Measurements from ENCODE around the gene CES4A. TPM values are rescaled to one million over a fixed set of nuclear protein-coding genes. Genes with fewer than 3 reads are reported as not detected.

Gene CES4A
- total RNA-seq, result 1 to 10 TPM; 4.8 to 9.6 (median 6.4) TPM

DNA sequence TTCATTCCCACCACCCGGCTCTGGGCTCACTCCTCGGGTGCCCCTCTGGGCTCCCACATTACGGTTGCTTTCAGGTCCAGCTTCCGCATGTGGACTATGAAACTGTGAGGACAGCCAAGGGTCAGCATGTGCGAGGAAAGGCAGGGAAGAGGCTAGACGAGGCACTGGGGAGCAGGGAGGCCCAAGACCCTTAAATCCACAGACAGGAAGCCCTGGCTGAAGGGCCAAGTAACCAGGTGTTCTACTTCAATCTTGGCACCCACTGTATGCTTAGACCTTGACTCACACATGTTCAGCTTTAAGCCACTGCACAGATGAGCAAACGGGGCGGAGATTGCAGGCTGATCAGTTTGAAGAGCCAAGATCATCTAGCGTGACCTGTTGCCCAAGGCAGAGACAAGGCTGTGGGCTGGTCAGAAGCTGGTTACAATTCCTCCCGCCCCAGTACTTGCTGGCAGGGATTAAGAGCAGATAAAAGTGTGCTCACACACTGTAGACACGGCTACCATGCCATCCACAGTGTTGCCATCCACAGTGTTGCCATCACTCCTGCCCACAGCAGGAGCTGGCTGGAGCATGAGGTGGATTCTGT lies at the start of gene CES4A:
CES4A (plus strand) TSS at position 393 of the 592 bp plus-strand sequence; CDS start at position 577, 184 bp downstream.
- peak within 1 kb of the TSS in 1 of 4 donors; percentile 39 for H3K27ac ChIP-seq

DNA sequence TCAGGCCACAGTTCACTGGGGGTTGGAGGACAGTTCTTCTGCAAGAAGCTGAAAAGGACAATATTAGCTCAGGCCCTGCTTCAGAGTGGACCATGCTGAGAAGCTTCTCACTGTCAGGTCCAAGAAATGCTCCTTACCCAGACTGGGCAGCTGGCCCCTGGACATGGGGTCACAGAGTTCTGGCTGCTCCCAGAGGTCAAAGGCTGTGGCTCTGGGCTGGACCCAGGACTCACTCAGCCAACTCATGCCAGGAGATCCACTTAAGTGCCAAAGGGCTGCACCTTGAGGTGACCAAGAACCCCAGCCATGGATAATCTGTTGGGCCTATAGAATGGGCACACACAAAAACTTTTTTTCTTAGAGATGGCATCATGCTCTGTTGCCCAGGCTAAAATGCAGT lies 49.0 kb upstream of the CES4A start:
- TF ChIP-seq POLR2A (IDR thresholded peaks at IDR 0.05), result no peak
- TF ChIP-seq, protein P1, sequence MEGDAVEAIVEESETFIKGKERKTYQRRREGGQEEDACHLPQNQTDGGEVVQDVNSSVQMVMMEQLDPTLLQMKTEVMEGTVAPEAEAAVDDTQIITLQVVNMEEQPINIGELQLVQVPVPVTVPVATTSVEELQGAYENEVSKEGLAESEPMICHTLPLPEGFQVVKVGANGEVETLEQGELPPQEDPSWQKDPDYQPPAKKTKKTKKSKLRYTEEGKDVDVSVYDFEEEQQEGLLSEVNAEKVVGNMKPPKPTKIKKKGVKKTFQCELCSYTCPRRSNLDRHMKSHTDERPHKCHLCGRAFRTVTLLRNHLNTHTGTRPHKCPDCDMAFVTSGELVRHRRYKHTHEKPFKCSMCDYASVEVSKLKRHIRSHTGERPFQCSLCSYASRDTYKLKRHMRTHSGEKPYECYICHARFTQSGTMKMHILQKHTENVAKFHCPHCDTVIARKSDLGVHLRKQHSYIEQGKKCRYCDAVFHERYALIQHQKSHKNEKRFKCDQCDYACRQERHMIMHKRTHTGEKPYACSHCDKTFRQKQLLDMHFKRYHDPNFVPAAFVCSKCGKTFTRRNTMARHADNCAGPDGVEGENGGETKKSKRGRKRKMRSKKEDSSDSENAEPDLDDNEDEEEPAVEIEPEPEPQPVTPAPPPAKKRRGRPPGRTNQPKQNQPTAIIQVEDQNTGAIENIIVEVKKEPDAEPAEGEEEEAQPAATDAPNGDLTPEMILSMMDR (IDR thresholded peaks at IDR 0.05), result no peak
- H3K4me3 ChIP-seq, result no peak overlapping the region
- H3K27me3 ChIP-seq, result no peaks in the 10 kb centered on the region
- peaks cover 39 to 75% (median 64%) of the 10 kb centered on the region in 3 donors for H3K36me3 ChIP-seq
- peaks cover 21 to 42% (median 23%) of the 10 kb centered on the region in 3 donors for H3K4me1 ChIP-seq
- H3K27ac ChIP-seq, result no peak overlapping the region
- intact Hi-C loops (cut with DNase I), result no loop called here
- no peaks in the 10 kb centered on the region for H3K9me3 ChIP-seq
- DNase-seq, result no peak

More for the DNA sequence above, at the start of gene CES4A:
- TF ChIP-seq, protein P1 (IDR thresholded peaks at IDR 0.05), result no peak
- no peak for TF ChIP-seq POLR2A (IDR thresholded peaks at IDR 0.05)
- Histone ChIP-seq H3K36me3 (no peaks in the 10 kb centered on the region), H3K27me3 (no peaks in the 10 kb centered on the region), H3K9me3 (no peaks in the 10 kb centered on the region), H3K4me3 (no peak within 1 kb of the TSS), H3K4me1 (peaks cover 4 to 16% (median 4%) of the 10 kb centered on the region in 3 donors)
- WGBS, 2 donors, result 29 to 61% methylated on average over 7 to 11 of the region's 11 CpGs
- no peak for DNase-seq
- intact Hi-C loops (cut with DNase I), result no loop called here

DNA sequence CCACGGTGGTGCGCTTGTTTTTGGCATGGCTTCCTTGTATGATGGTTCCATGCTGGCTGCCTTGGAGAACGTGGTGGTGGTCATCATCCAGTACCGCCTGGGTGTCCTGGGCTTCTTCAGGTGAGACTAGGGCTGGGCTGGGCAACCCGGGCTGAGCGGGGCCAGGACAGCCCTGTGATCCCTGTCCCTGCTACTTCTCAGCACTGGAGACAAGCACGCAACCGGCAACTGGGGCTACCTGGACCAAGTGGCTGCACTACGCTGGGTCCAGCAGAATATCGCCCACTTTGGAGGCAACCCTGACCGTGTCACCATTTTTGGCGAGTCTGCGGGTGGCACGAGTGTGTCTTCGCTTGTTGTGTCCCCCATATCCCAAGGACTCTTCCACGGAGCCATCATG lies 48.2 kb upstream of the CES4A start:
- no peak overlapping the region for H3K27ac ChIP-seq
- WGBS, 2 donors, result 98 to 100% methylated on average over 1 to 9 of the region's 16 CpGs
- peaks cover 39 to 79% (median 64%) of the 10 kb centered on the region in 3 donors for H3K36me3 ChIP-seq
- no peak overlapping the region for H3K4me3 ChIP-seq
- no peak for DNase-seq
- intact Hi-C loops (cut with DNase I), result no loop called here
- H3K27me3 ChIP-seq, result no peaks in the 10 kb centered on the region
- TF ChIP-seq, protein P1 (IDR thresholded peaks at IDR 0.05), result no peak
- no peak for TF ChIP-seq POLR2A (IDR thresholded peaks at IDR 0.05)
- H3K9me3 ChIP-seq, result no peaks in the 10 kb centered on the region
- peaks cover 20 to 39% (median 22%) of the 10 kb centered on the region in 3 donors for H3K4me1 ChIP-seq

DNA sequence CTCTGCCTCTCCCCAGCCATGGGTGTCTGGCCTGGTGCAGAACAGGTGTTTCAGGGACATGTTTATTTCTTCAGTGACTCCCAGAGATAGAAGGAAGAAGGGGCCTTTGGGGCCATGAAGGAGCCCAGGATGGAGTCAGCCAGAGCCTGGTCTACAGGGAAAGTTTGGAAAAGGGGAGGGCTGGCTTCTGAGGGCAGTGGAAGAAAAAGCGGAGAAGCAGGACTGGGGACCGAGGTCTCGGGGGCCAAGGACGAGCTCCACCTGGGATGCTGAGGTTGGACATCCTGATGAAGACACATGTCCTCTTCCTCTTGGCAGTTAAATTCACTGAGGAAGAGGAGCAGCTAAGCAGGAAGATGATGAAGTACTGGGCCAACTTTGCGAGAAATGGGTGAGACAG lies 45.4 kb upstream of the CES4A start:
- Histone ChIP-seq H3K36me3 (peaks cover 39 to 68% (median 59%) of the 10 kb centered on the region in 3 donors), H3K9me3 (no peaks in the 10 kb centered on the region), H3K4me1 (peaks cover 2 to 27% (median 5%) of the 10 kb centered on the region in 3 donors), H3K4me3 (no peak overlapping the region), H3K27ac (no peak overlapping the region), H3K27me3 (no peaks in the 10 kb centered on the region)
- DNase-seq, result no peak
- TF ChIP-seq POLR2A (IDR thresholded peaks at IDR 0.05), result no peak
- TF ChIP-seq, protein P1 (IDR thresholded peaks at IDR 0.05), result no peak
- intact Hi-C loops (cut with DNase I), result no loop called here
- 90 to 92% methylated on average over 5 of the region's 5 CpGs for WGBS, 2 donors

DNA sequence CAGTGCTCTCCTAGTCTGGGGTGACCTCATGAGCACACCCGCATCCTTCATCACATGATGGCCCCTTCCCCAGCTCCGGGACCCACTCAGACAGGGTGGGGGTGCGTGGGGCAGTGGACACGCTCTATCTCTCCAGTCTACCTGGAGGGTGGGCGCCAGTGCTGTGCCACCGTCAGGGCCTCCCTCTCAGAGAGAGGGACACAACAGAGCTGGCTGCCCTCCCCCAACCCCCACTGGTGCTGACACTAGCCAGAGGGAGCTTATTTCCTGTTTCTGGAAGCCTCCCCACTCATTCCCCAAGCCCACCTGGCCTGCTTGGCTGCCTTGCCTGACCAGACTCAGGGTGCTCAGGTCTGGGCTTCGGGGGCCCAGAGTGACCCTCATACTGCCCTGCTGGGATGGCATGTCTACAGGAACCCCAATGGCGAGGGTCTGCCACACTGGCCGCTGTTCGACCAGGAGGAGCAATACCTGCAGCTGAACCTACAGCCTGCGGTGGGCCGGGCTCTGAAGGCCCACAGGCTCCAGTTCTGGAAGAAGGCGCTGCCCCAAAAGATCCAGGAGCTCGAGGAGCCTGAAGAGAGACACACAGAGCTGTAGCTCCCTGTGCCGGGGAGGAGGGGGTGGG lies 44.8 kb upstream of the CES4A start:
- Histone ChIP-seq H3K9me3 (no peaks in the 10 kb centered on the region), H3K4me3 (no peak overlapping the region), H3K27ac (no peak overlapping the region), H3K36me3 (peaks cover 39 to 62% (median 55%) of the 10 kb centered on the region in 3 donors), H3K27me3 (no peaks in the 10 kb centered on the region), H3K4me1 (peaks cover 5 to 27% (median 9%) of the 10 kb centered on the region in 3 donors)
- no peak for TF ChIP-seq POLR2A (IDR thresholded peaks at IDR 0.05)
- TF ChIP-seq, protein P1 (IDR thresholded peaks at IDR 0.05), result no peak
- WGBS, 2 donors, result 83 to 85% methylated on average over 1 to 5 of the region's 15 CpGs
- no peak for DNase-seq
- intact Hi-C loops (cut with DNase I), result no loop called here
